GM21526 (cell line): ENCODE data around the gene LSM2.
"Not testable (repeated sequence)": the region's sequence is repeated elsewhere in the genome, so short reads cannot be mapped to it uniquely, and the experiment has no call there.

ENCODE experiments used
- ATAC-seq: cut with Tn5 transposase; IDR thresholded peaks from one replicate; pipeline ENCODE4 v1.9.1; 2021; ENCODE audit warnings: moderate library complexity; ENCODE audit not compliant: unreplicated experiment, low FRiP score

The LSM2 gene

GRCh38 chr6:31799781-31800180 lies 7.0 kb downstream of the LSM2 start:
- no peak for ATAC-seq

- ATAC-seq, result no peak
Observed at GRCh38 chr6:31797588-31797987, 9.2 kb downstream of the LSM2 start.

GRCh38 chr6:31796993-31797385 lies 9.8 kb downstream of the LSM2 start:
- ATAC-seq, result no peak

GRCh38 chr6:31795616-31796298 lies 11.0 kb downstream of the LSM2 start, which contains the start of gene VARS1:
Gene VARS1 (minus strand): TSS chr6:31795752. CDS start chr6:31795217, 535 bp downstream.
- peak; percentile 60 for ATAC-seq

GRCh38 chr6:31794866-31795615 lies 11.7 kb downstream of the LSM2 start:
- ATAC-seq, result no peak

- ATAC-seq, result no peak
Observed at GRCh38 chr6:31794294-31794865, 12.4 kb downstream of the LSM2 start.

GRCh38 chr6:31793927-31794245 lies 12.9 kb downstream of the LSM2 start:
- not testable (repeated sequence) for ATAC-seq

- ATAC-seq, result no peak
Observed at GRCh38 chr6:31792761-31793171, 14.0 kb downstream of the LSM2 start.

GRCh38 chr6:31792090-31792374 lies 14.7 kb downstream of the LSM2 start:
- ATAC-seq, result no peak

- ATAC-seq, result no peak
Observed at GRCh38 chr6:31791324-31792089, 15.3 kb downstream of the LSM2 start.

GRCh38 chr6:31785475-31785874 lies 21.3 kb downstream of the LSM2 start:
- no peak for ATAC-seq

- ATAC-seq, result no peak
Observed at GRCh38 chr6:31784098-31784925, 22.5 kb downstream of the LSM2 start.

GRCh38 chr6:31782126-31782855 lies 24.5 kb downstream of the LSM2 start:
- no peak for ATAC-seq

GRCh38 chr6:31781244-31782125 lies 25.3 kb downstream of the LSM2 start:
- no peak for ATAC-seq

GRCh38 chr6:31780507-31781243 lies 26.1 kb downstream of the LSM2 start:
- ATAC-seq, result no peak

GRCh38 chr6:31779908-31780307 lies 26.9 kb downstream of the LSM2 start:
- ATAC-seq, result no peak

- no peak for ATAC-seq
Observed at GRCh38 chr6:31778999-31779885, 27.5 kb downstream of the LSM2 start.
